HEK293 (cell line): Measurements from ENCODE around the gene FAM120B.

Source experiments
- CTCF ChIA-PET: fragments of 350-600 bp; formaldehyde crosslinking; extraction: SDS; loops from one replicate; lab custom pipeline; 2021; ENCODE audit warnings: antibody characterized with exemption; lab: Yijun Ruan, JAX
- POLR2A ChIA-PET: fragments of 300-600 bp; formaldehyde crosslinking; extraction: SDS; loops from one replicate; lab custom pipeline; 2020; ENCODE audit warnings: antibody characterized with exemption, inconsistent platforms; lab: Yijun Ruan, JAX
- H3K27ac ChIP-seq: fragments of 200-500 bp; sonication (Bioruptor generic); 2 replicates; pipeline ENCODE4 v1.5.1; 2014; ENCODE audit warnings: low read depth, low read length, control low read depth, inconsistent platforms; ENCODE audit errors: extremely low read depth
- H3K36me3 ChIP-seq, 2 experiments: fragments of 200-500 bp in 1 of 2; sonication (Bioruptor generic) in 1 of 2; 1 replicate in 1 of 2; 2 replicates in 1 of 2; pipeline ENCODE4 v1.5.1; 2014 to 2017; ENCODE audit warnings: inconsistent platforms in 2 of 2, low read length in 2 of 2; ENCODE audit not compliant: control insufficient read depth in 2 of 2, insufficient read depth in 1 of 2
- H3K4me1 ChIP-seq: fragments of 200-500 bp; sonication (Bioruptor generic); 2 replicates; pipeline ENCODE4 v1.5.1; 2014; ENCODE audit warnings: mild to moderate bottlenecking, low read length, inconsistent platforms; ENCODE audit not compliant: control insufficient read depth, insufficient read depth
- H3K4me3 ChIP-seq: 2 replicates; pipeline ENCODE4 v1.5.1; 2011; ENCODE audit warnings: low read depth, mild to moderate bottlenecking, control low read depth, low read length, moderate library complexity
- H3K9me3 ChIP-seq: fragments of 200-500 bp; sonication (Bioruptor generic); 2 replicates; pipeline ENCODE4 v1.5.1; 2014; ENCODE audit warnings: low read depth, low read length, inconsistent platforms; ENCODE audit not compliant: control insufficient read depth, insufficient read depth
- AEBP2 ChIP-seq: fragments of 450-650 bp; formaldehyde crosslinking; IDR thresholded peaks from 2 replicates; pipeline ENCODE4 v1.5.1; 2016; ENCODE audit warnings: missing biosample characterization, missing genetic modification characterization, borderline replicate concordance
- CTCF ChIP-seq: fragments of 450-650 bp; formaldehyde crosslinking; IDR thresholded peaks from 2 replicates; pipeline ENCODE4 v1.5.1; 2016; ENCODE audit warnings: missing biosample characterization, missing genetic modification characterization
- IKZF3 ChIP-seq: fragments of 450-650 bp; IDR thresholded peaks from 2 replicates; pipeline ENCODE4 v1.5.0; 2018; ENCODE audit warnings: missing biosample characterization, mild to moderate bottlenecking, missing genetic modification characterization, moderate library complexity
- KLF10 ChIP-seq: fragments of 450-650 bp; IDR thresholded peaks from 2 replicates; pipeline ENCODE4 v1.5.1; 2018; ENCODE audit warnings: missing biosample characterization, mild to moderate bottlenecking, missing genetic modification characterization
- PRDM4 ChIP-seq: fragments of 450-650 bp; formaldehyde crosslinking; IDR thresholded peaks from 2 replicates; pipeline ENCODE4 v1.5.1; 2017; ENCODE audit warnings: missing biosample characterization, missing genetic modification characterization
- ZNF155 ChIP-seq: fragments of 450-650 bp; formaldehyde crosslinking; IDR thresholded peaks from 2 replicates; pipeline ENCODE4 v1.5.1; 2016; ENCODE audit warnings: missing biosample characterization, missing genetic modification characterization
- ZNF211 ChIP-seq: fragments of 450-650 bp; formaldehyde crosslinking; IDR thresholded peaks from 2 replicates; pipeline ENCODE4 v1.5.1; 2016; ENCODE audit warnings: low read depth, missing biosample characterization, missing genetic modification characterization
- ZNF223 ChIP-seq: fragments of 450-650 bp; formaldehyde crosslinking; IDR thresholded peaks from 2 replicates; pipeline ENCODE4 v1.5.1; 2016; ENCODE audit warnings: missing biosample characterization, missing genetic modification characterization
- ZNF280D ChIP-seq: fragments of 450-650 bp; formaldehyde crosslinking; IDR thresholded peaks from 2 replicates; pipeline ENCODE4 v1.5.1; 2016; ENCODE audit warnings: missing biosample characterization, missing genetic modification characterization
- ZNF341 ChIP-seq: fragments of 450-650 bp; formaldehyde crosslinking; IDR thresholded peaks from 2 replicates; pipeline ENCODE4; 2016; ENCODE audit warnings: low read depth, missing biosample characterization, missing genetic modification characterization
- ZNF398 ChIP-seq: fragments of 450-650 bp; formaldehyde crosslinking; IDR thresholded peaks from 2 replicates; pipeline ENCODE4 v1.5.1; 2017; ENCODE audit warnings: missing biosample characterization, missing genetic modification characterization
- ZNF521 ChIP-seq: fragments of 450-650 bp; formaldehyde crosslinking; IDR thresholded peaks from 2 replicates; pipeline ENCODE4 v1.5.1; 2017; ENCODE audit warnings: missing biosample characterization, mild to moderate bottlenecking, missing genetic modification characterization
- ZNF548 ChIP-seq: fragments of 450-650 bp; formaldehyde crosslinking; IDR thresholded peaks from 2 replicates; pipeline ENCODE4 v1.5.1; 2016; ENCODE audit warnings: missing biosample characterization, missing genetic modification characterization
- ZNF558 ChIP-seq: fragments of 450-650 bp; formaldehyde crosslinking; IDR thresholded peaks from 2 replicates; pipeline ENCODE4 v1.5.1; 2016; ENCODE audit warnings: missing biosample characterization, missing genetic modification characterization
- ZNF624 ChIP-seq: fragments of 450-650 bp; formaldehyde crosslinking; IDR thresholded peaks from 2 replicates; pipeline ENCODE4 v1.5.1; 2017; ENCODE audit warnings: missing biosample characterization, missing genetic modification characterization
- ZNF707 ChIP-seq: fragments of 450-650 bp; formaldehyde crosslinking; IDR thresholded peaks from 2 replicates; pipeline ENCODE4 v1.5.1; 2016; ENCODE audit warnings: missing biosample characterization, missing genetic modification characterization
- ZNF785 ChIP-seq: fragments of 450-650 bp; formaldehyde crosslinking; IDR thresholded peaks from 2 replicates; pipeline ENCODE4 v1.5.1; 2016; ENCODE audit warnings: missing biosample characterization, missing genetic modification characterization
- ZNF830 ChIP-seq: fragments of 450-650 bp; IDR thresholded peaks from 2 replicates; pipeline ENCODE4 v1.5.0; 2018; ENCODE audit warnings: missing biosample characterization, missing genetic modification characterization, low read depth, mild to moderate bottlenecking, moderate library complexity

Gene FAM120B

GRCh38 chr6:170420283-170420682, 113.7 kb downstream of the FAM120B start (continued):
- TF ChIP-seq CTCF (tag by site-specific recombination): no peak
- no peak for TF ChIP-seq ZNF155
- TF ChIP-seq ZNF521: no peak
- TF ChIP-seq, all 188 proteins: peak for 0

- H3K4me3 ChIP-seq: no peak overlapping the region
- POLR2A ChIA-PET: no interaction called here
- H3K36me3 ChIP-seq: no peaks in the 10 kb centered on the region
- CTCF ChIA-PET: no interaction called here
- no peaks in the 10 kb centered on the region for H3K4me1 ChIP-seq
- TF ChIP-seq ZNF624 (tag by site-specific recombination): no peak
- no peak for TF ChIP-seq KLF10 (tag by site-specific recombination)
- no peak for TF ChIP-seq ZNF341 (tag by site-specific recombination)
- TF ChIP-seq ZNF398 (tag by site-specific recombination): no peak
- no peak for TF ChIP-seq ZNF211 (tag by site-specific recombination)
- TF ChIP-seq ZNF558 (tag by site-specific recombination): no peak
- TF ChIP-seq ZNF548 (tag by site-specific recombination): no peak
- H3K27ac ChIP-seq: no peak overlapping the region
- H3K9me3 ChIP-seq: no peaks in the 10 kb centered on the region
Measured at GRCh38 chr6:170420791-170421776, 114.5 kb downstream of the FAM120B start.

- no peaks in the 10 kb centered on the region for H3K36me3 ChIP-seq
- H3K4me3 ChIP-seq: no peak overlapping the region
- H3K27ac ChIP-seq: no peak overlapping the region
- no peaks in the 10 kb centered on the region for H3K9me3 ChIP-seq
- no peaks in the 10 kb centered on the region for H3K4me1 ChIP-seq
- TF ChIP-seq ZNF785 (tag by site-specific recombination) (no peak), ZNF280D (tag by site-specific recombination) (no peak), AEBP2 (tag by site-specific recombination) (no peak), PRDM4 (tag by site-specific recombination) (no peak), IKZF3 (tag by site-specific recombination) (no peak), ZNF223 (tag by site-specific recombination) (no peak), ZNF707 (tag by site-specific recombination) (no peak), ZNF830 (tag by site-specific recombination) (no peak)
- ChIA-PET CTCF (no interaction called here), POLR2A (no interaction called here)
Measured at GRCh38 chr6:170421921-170422320, 115.4 kb downstream of the FAM120B start.
